Thyroid gland (tissue), 4 donors: ENCODE measurements around the gene POLN. TPM values are rescaled to one million over a fixed set of nuclear protein-coding genes. Genes with fewer than 3 reads are reported as not detected.
A peak's percentile ranks its signal among the peaks of the same experiment; 100 is the strongest.
"Not testable (repeated sequence)": the region's sequence is repeated elsewhere in the genome, so short reads cannot be mapped to it uniquely, and the experiment has no call there.

Source experiments
- DNase-seq, 2 donors: peaks; one replicate each; pipeline ENCODE4 v3.0.0-alpha.2; 2019
- H3K27ac ChIP-seq, 3 donors: fragments of 200-600 bp; sonication (generic); 1 replicate in 2 of 3; 2 replicates in 1 of 3; pipeline ENCODE4 v1.5.1; 2016 to 2019; ENCODE audit warnings: mild to moderate bottlenecking in 1 of 3, moderate library complexity in 1 of 3
- H3K27me3 ChIP-seq: fragments of 200-600 bp; sonication (generic); one replicate; pipeline ENCODE4 v1.5.1; 2019
- H3K36me3 ChIP-seq, 2 donors: fragments of 200-600 bp; sonication (generic); one replicate each; pipeline ENCODE4 v1.5.1; 2016 to 2019
- H3K4me1 ChIP-seq, 2 donors: fragments of 200-600 bp; sonication (generic); one replicate each; pipeline ENCODE4 v1.5.1; 2017 to 2019
- H3K4me3 ChIP-seq, 3 donors: fragments of 200-600 bp; sonication (generic); replicated peaks in 1 of 3; 1 replicate in 2 of 3; 2 replicates in 1 of 3; pipeline ENCODE4 v1.5.1; 2016; ENCODE audit warnings: mild to moderate bottlenecking in 1 of 3
- H3K9me3 ChIP-seq: fragments of 200-600 bp; sonication (generic); one replicate; pipeline ENCODE4 v1.5.1; 2017
- CTCF ChIP-seq, 6 experiments: fragments of 200-600 bp in 3 of 6; fragments of 450-650 bp in 3 of 6; sonication (generic) in 3 of 6; IDR thresholded peaks; one replicate each; pipeline ENCODE4 v1.5.1; 2016 to 2019; ENCODE audit warnings: antibody characterized with exemption in 6 of 6, mild to moderate bottlenecking in 2 of 6, inconsistent platforms in 1 of 6, moderate library complexity in 1 of 6
- POLR2A ChIP-seq, 2 donors: fragments of 450-650 bp; IDR thresholded peaks; one replicate each; pipeline ENCODE4 v1.6.1; 2017; ENCODE audit warnings: antibody characterized with exemption in 2 of 2, mild to moderate bottlenecking in 2 of 2, moderate library complexity in 1 of 2
- WGBS, 2 donors: methylation state at CpG; one replicate each; pipeline ENCODE4 v1.1.5; 2017; 5-methylcytosine and 5-hydroxymethylcytosine counted together
- intact Hi-C: fragments of 100-400 bp; cut with DNase I; formaldehyde crosslinking; loops from one replicate; pipeline ENCODE4 v1.15.1; 2023
- total RNA-seq, 4 donors: library from RNA; depleted of rRNA; stranded (reverse); fragments of >200 nt; gene quantifications; one replicate each; pipeline ENCODE4 v1.2.3, GENCODE V29; 2016

Gene POLN
- total RNA-seq, 4 donors from 2014 or later: 1.5 to 5.4 (median 3.0) TPM

- H3K4me3 ChIP-seq: peak overlapping the region; percentile 20 to 71 (median 25)
- H3K27me3 ChIP-seq: no peaks in the 10 kb centered on the region
- H3K4me1 ChIP-seq: peaks cover 15 to 21% of the 10 kb centered on the region in 2 donors
- DNase-seq: peak; percentile 47 to 66
- H3K27ac ChIP-seq: no peak overlapping the region
- H3K36me3 ChIP-seq: no peaks in the 10 kb centered on the region
- 1% methylated on average over 31 to 37 of the region's 94 CpGs for WGBS, 2 donors
- TF ChIP-seq CTCF (IDR thresholded peaks at IDR 0.05) (no peak), POLR2A (IDR thresholded peaks at IDR 0.05) (peak in 1 of 2 donors; percentile 31)
- intact Hi-C loops: no loop called here
- H3K9me3 ChIP-seq: no peaks in the 10 kb centered on the region
Measured at GRCh38 chr4:2041239-2042130, 200.4 kb downstream of the POLN start.

- intact Hi-C loops: no loop called here
- WGBS, 2 donors: 3 to 33% methylated on average over 3 to 7 of the region's 91 CpGs
- peak overlapping the region in 1 of 3 donors; percentile 71 for H3K4me3 ChIP-seq
Measured at GRCh38 chr4:2040391-2041238, 201.3 kb downstream of the POLN start.

GRCh38 chr4:2036866-2037265 is 205.1 kb downstream of the POLN start:
- peaks cover 11 to 15% of the 10 kb centered on the region in 2 donors for H3K4me1 ChIP-seq
- no peak overlapping the region for H3K27ac ChIP-seq
- H3K27me3 ChIP-seq: no peaks in the 10 kb centered on the region
- TF ChIP-seq CTCF (IDR thresholded peaks at IDR 0.05) (no peak), POLR2A (IDR thresholded peaks at IDR 0.05) (no peak)
- H3K9me3 ChIP-seq: no peaks in the 10 kb centered on the region
- no peak overlapping the region for H3K4me3 ChIP-seq
- no peak for DNase-seq
- intact Hi-C loops: no loop called here
- WGBS, 2 donors: 74% methylated on average over 7 of the region's 7 CpGs
- H3K36me3 ChIP-seq: no peaks in the 10 kb centered on the region

More at GRCh38 chr4:2040391-2041238, 201.3 kb downstream of the POLN start:
- DNase-seq: no peak
- no peaks in the 10 kb centered on the region for H3K27me3 ChIP-seq
- peaks cover 15 to 21% of the 10 kb centered on the region in 2 donors for H3K4me1 ChIP-seq
- no peak overlapping the region for H3K27ac ChIP-seq
- H3K9me3 ChIP-seq: no peaks in the 10 kb centered on the region
- no peaks in the 10 kb centered on the region for H3K36me3 ChIP-seq
- TF ChIP-seq POLR2A (IDR thresholded peaks at IDR 0.05): no peak
- no peak for TF ChIP-seq CTCF (IDR thresholded peaks at IDR 0.05)

- intact Hi-C loops: no loop called here
- H3K4me1 ChIP-seq: peaks cover 6 to 11% of the 10 kb centered on the region in 2 donors
- H3K36me3 ChIP-seq: no peaks in the 10 kb centered on the region
- TF ChIP-seq POLR2A (IDR thresholded peaks at IDR 0.05): no peak
- TF ChIP-seq CTCF (IDR thresholded peaks at IDR 0.05): no peak
- no peak for DNase-seq
- H3K27me3 ChIP-seq: no peaks in the 10 kb centered on the region
- H3K27ac ChIP-seq: no peak overlapping the region
- H3K9me3 ChIP-seq: no peaks in the 10 kb centered on the region
- no peak overlapping the region for H3K4me3 ChIP-seq
- 87 to 92% methylated on average over 10 of the region's 10 CpGs for WGBS, 2 donors
Measured at GRCh38 chr4:2036327-2036726, 205.6 kb downstream of the POLN start.

GRCh38 chr4:2031161-2031560 is 210.8 kb downstream of the POLN start:
- H3K36me3 ChIP-seq, H3K4me3 ChIP-seq, intact Hi-C loops, H3K9me3 ChIP-seq, H3K27ac ChIP-seq, H3K4me1 ChIP-seq, DNase-seq, H3K27me3 ChIP-seq: not testable (repeated sequence)

GRCh38 chr4:2027120-2027519 is 214.8 kb downstream of the POLN start:
- intact Hi-C loops, H3K4me3 ChIP-seq, H3K4me1 ChIP-seq, H3K9me3 ChIP-seq, H3K27ac ChIP-seq, H3K36me3 ChIP-seq, DNase-seq, H3K27me3 ChIP-seq: not testable (repeated sequence)
- WGBS, 2 donors: 84 to 89% methylated on average over 4 of the region's 4 CpGs
